Activated CD4-positive, alpha-beta T cell treated with anti-CD3 and anti-CD28 coated beads for 48 hours (primary cell): ENCODE results near the gene CD6.
"Not testable (repeated sequence)": the region's sequence is repeated elsewhere in the genome, so short reads cannot be mapped to it uniquely, and the experiment has no call there.

Source experiments
- DNase-seq: peaks from one replicate; pipeline ENCODE4 v3.0.0-alpha.2; 2020

CD6 gene

GRCh38 chr11:61058583-61059259, 87.2 kb downstream of the CD6 start:
- DNase-seq, result no peak

DNA sequence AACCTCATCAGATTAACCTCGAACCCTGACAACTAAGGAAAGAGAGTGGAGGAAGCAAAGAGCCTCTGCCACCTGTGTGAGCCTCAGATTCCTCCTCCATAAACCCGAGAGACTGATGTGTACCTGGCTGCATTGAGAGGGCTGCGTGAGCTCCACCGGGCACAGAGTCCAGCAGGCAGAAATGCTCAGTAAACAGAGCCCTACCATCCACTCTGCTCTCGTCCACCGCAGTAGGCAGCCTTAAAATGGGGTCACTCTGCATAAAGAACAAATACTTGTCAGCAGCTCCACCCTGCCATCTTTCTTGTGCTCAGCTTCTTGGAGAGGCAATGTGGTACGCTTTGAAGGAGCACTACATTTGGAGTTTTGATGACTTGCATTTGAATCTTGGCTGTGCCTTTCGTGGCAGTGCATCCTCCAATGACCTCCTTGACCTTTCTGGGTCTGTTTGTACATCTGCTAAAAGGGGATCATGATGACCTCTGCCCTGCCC, 87.8 kb downstream of the CD6 start:
- DNase-seq, result no peak

GRCh38 chr11:61061081-61061826, 89.8 kb downstream of the CD6 start:
- DNase-seq, result peak; percentile 91

- no peak for DNase-seq
These were observed 90.9 kb downstream of the CD6 start for GRCh38 chr11:61062181-61062930.

GRCh38 chr11:61065236-61065635, 93.8 kb downstream of the CD6 start:
- DNase-seq, result not testable (repeated sequence)

DNA sequence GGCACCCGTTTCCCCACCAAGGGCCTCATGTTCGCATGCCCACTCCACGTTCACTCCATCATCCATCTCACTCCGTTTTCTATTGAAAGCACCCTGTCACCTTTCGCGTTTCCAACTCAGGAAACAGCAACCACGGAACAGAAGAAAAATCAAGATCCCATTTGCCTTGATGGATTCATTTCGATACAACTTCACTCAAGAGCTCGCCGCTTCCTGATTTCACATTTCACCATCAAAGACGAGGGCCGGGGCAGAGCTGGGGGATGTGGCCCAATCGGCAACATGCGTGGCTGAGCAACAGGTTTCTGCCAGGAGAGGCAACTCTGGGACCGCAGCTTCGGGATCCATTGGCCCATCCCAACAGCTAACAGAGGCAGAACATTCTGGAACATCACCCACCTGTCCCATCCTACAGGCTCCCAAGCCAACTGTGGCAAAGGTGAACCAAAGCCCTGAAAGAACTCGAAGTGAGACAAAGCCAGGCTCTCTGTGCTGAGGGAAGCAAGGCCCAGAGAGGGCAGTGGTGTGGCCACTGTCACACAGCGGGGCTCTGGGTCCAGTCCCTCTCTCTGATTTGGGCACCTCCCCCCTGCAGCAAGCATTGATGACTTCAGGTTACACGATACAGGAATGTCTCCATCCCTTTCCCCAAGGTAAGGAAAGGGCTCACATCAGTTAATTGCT, 94.6 kb downstream of the CD6 start:
- peak; percentile 80 for DNase-seq

DNA sequence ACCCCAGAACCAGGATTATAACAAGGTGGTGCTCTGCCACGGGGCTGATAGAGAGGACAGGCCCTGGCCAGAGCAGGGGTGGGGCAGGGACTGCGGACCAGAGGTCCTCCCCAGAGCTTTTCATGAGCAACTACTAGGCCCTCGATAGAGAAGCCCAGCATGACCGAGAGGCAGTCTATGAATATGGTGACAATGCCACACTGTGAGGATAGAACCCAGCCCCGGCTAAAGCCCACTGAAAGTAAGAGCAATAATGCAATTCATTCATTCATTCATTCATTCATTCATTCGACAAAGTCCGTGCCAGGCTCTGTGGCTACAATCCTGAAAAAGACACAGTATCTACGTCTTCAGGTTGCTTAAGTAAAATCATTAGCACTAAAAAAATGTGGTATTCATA, 95.2 kb downstream of the CD6 start:
- no peak for DNase-seq

- DNase-seq, result no peak
These were observed 96.4 kb downstream of the CD6 start for GRCh38 chr11:61067782-61068446.

GRCh38 chr11:61068581-61068980, 97.1 kb downstream of the CD6 start:
- DNase-seq, result no peak

GRCh38 chr11:61069427-61069826, 97.9 kb downstream of the CD6 start:
- no peak for DNase-seq
